Osteocyte (in vitro differentiated cells): ENCODE measurements around the gene SMG9. TPM values are rescaled to one million over a fixed set of nuclear protein-coding genes. Genes with fewer than 3 reads are reported as not detected.

Experiments used
- DNase-seq: peaks from one replicate; pipeline ENCODE4 v3.0.0; 2021; ENCODE audit warnings: mixed read lengths; ENCODE audit not compliant: unreplicated experiment; ENCODE audit errors: extremely low spot score
- H3K27ac Mint-ChIP-seq: one replicate; pipeline ENCODE4 v1.8.0; 2021; ENCODE audit warnings: mild to moderate bottlenecking, mixed read lengths; ENCODE audit not compliant: unreplicated experiment
- H3K27me3 Mint-ChIP-seq: one replicate; pipeline ENCODE4 v1.8.0; 2021; ENCODE audit warnings: mixed read lengths; ENCODE audit not compliant: unreplicated experiment
- H3K36me3 Mint-ChIP-seq: one replicate; pipeline ENCODE4 v1.8.0; 2021; ENCODE audit warnings: mixed read lengths; ENCODE audit not compliant: unreplicated experiment
- H3K4me1 Mint-ChIP-seq: one replicate; pipeline ENCODE4 v1.8.0; 2021; ENCODE audit warnings: mixed read lengths; ENCODE audit not compliant: unreplicated experiment
- H3K4me3 Mint-ChIP-seq: one replicate; pipeline ENCODE4 v1.8.0; 2021; ENCODE audit warnings: mild to moderate bottlenecking, moderate library complexity, mixed read lengths; ENCODE audit not compliant: unreplicated experiment
- H3K9me3 Mint-ChIP-seq: one replicate; pipeline ENCODE4 v1.8.0; 2021; ENCODE audit warnings: mixed read lengths; ENCODE audit not compliant: unreplicated experiment
- CTCF ChIP-seq: fragments of 200-600 bp; sonication (generic); IDR thresholded peaks from 2 replicates; pipeline ENCODE4 v1.5.0; 2021; ENCODE audit warnings: antibody characterized with exemption, mild to moderate bottlenecking, moderate library complexity
- total RNA-seq: library from RNA; stranded (reverse); gene quantifications from 2 replicates; pipeline ENCODE4 v1.2.1, GENCODE V29; 2021

Gene SMG9
- total RNA-seq, 1 donor from 2014 or later = 71.0 TPM

DNA sequence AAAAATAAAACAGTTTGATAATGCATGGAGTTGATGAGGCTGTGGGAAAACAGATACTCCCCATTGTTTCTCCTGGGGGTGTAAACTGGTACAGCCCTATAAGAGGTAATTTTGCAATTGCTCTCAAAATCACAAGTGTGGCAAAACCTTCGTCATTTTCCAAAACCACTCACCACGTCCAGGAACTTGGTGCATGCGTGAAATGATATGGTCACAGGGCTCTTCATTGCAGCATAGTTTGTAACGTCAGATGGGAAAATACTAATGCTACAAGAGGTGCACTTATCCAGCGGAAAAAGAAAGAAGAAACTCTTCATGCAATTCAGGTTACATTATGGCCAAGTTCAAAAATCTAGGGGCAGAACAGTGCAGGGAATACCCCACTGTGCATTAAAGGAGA is 72.9 kb downstream of the SMG9 start:
- no peaks in the 10 kb centered on the region for H3K36me3 Mint-ChIP-seq
- H3K4me1 Mint-ChIP-seq = no peaks in the 10 kb centered on the region
- DNase-seq = no peak
- no peak overlapping the region for H3K27ac Mint-ChIP-seq
- no peak for TF ChIP-seq CTCF
- no peak overlapping the region for H3K4me3 Mint-ChIP-seq
- H3K9me3 Mint-ChIP-seq = no peaks in the 10 kb centered on the region
- peaks cover 2% of the 10 kb centered on the region for H3K27me3 Mint-ChIP-seq

- no peaks in the 10 kb centered on the region for H3K9me3 Mint-ChIP-seq
- H3K36me3 Mint-ChIP-seq = no peaks in the 10 kb centered on the region
- H3K4me1 Mint-ChIP-seq = peaks cover 8% of the 10 kb centered on the region
- TF ChIP-seq CTCF = no peak
- DNase-seq = no peak
- H3K4me3 Mint-ChIP-seq = no peak overlapping the region
- H3K27me3 Mint-ChIP-seq = no peaks in the 10 kb centered on the region
- no peak overlapping the region for H3K27ac Mint-ChIP-seq
These were observed 76.1 kb downstream of the SMG9 start for GRCh38 chr19:43678512-43679261.

Other genes with a start within 250 kb of the SMG9 start
- gene ETHE1, start 227.8 kb downstream of the SMG9 start, total RNA-seq = 41.8 and 42.3 TPM in 2 replicates
- 6.5 and 6.9 TPM in 2 replicates for gene ZNF575, start 221.8 kb downstream of the SMG9 start, total RNA-seq
- 37.1 and 43.2 TPM in 2 replicates for gene XRCC1, start 179.4 kb downstream of the SMG9 start, total RNA-seq
- 0.91 and 1.2 TPM in 2 replicates for gene PINLYP, start 179.2 kb downstream of the SMG9 start, total RNA-seq
- 40.9 and 45.9 TPM in 2 replicates for gene IRGQ, start 158.8 kb downstream of the SMG9 start, total RNA-seq
- gene ZNF576, start 158.4 kb downstream of the SMG9 start, total RNA-seq = 13.2 and 16.2 TPM in 2 replicates
- gene SRRM5, start 142.9 kb downstream of the SMG9 start, total RNA-seq = 0.24 and 0.35 TPM in 2 replicates
- gene ZNF428, start 135.3 kb downstream of the SMG9 start, total RNA-seq = 64.0 and 74.1 TPM in 2 replicates
- 8.8 and 9.0 TPM in 2 replicates for gene CADM4, start 115.1 kb downstream of the SMG9 start, total RNA-seq
- 21.0 and 23.3 TPM in 2 replicates for gene PLAUR, start 84.8 kb downstream of the SMG9 start, total RNA-seq
- gene IRGC, start 38.9 kb downstream of the SMG9 start, total RNA-seq = not detected in 2 replicates
- gene KCNN4, start 26.0 kb upstream of the SMG9 start, total RNA-seq = 0.64 and 1.5 TPM in 2 replicates
- gene LYPD5, start 47.5 kb upstream of the SMG9 start, total RNA-seq = not detected in 2 replicates
- gene ZNF283, start 72.4 kb upstream of the SMG9 start, total RNA-seq = 9.8 and 11.5 TPM in 2 replicates
- 6.5 and 6.6 TPM in 2 replicates for gene ZNF404, start 129.0 kb upstream of the SMG9 start, total RNA-seq
- 19.9 and 20.6 TPM in 2 replicates for gene ZNF45, start 180.3 kb upstream of the SMG9 start, total RNA-seq
- 9.2 and 11.4 TPM in 2 replicates for gene ZNF221, start 196.3 kb upstream of the SMG9 start, total RNA-seq
- 8.1 and 8.9 TPM in 2 replicates for gene ZNF155, start 229.2 kb upstream of the SMG9 start, total RNA-seq
- 4.1 and 5.3 TPM in 2 replicates for gene ZNF230, start 248.0 kb upstream of the SMG9 start, total RNA-seq